A549 (cell line): Measurements from ENCODE around the gene ROR1. TPM values are rescaled to one million over a fixed set of nuclear protein-coding genes. Genes with fewer than 3 reads are reported as not detected.

ENCODE experiments used
- ATAC-seq, 2 experiments: fragments of 200-7000 bp in 1 of 2; fragments of >200 bp in 1 of 2; cut with Nextera tagmentation in 1 of 2; cut with Tn5 transposase in 1 of 2; 3 replicates each; pipeline versions ENCODE4 v1.8.0 to v1.9.1; 2018 to 2020; ENCODE audit warnings: mild to moderate bottlenecking in 1 of 2, moderate library complexity in 1 of 2
- CTCF ChIA-PET: fragments of 300-600 bp; sonication (Branson Sonifier 250); formaldehyde crosslinking; extraction: SDS; loops from one replicate; lab custom pipeline; 2021; ENCODE audit warnings: antibody characterized with exemption, inconsistent platforms; lab: Yijun Ruan, JAX
- POLR2A ChIA-PET: fragments of 350-600 bp; formaldehyde crosslinking; extraction: SDS; loops from one replicate; lab custom pipeline; 2021; ENCODE audit warnings: antibody characterized with exemption, inconsistent platforms; lab: Yijun Ruan, JAX
- DNase-seq, 2 experiments: peaks; one replicate each; pipeline versions ENCODE4 v3.0.0 to v3.0.0-alpha.2; 2011 to 2016; ENCODE audit warnings: low read depth in 1 of 2, low spot score in 1 of 2
- FAIRE-seq: peaks from 2 replicates; lab custom pipeline; 2011; peaks lifted over from hg19 to GRCh38; lab: Jason Lieb, UNC
- H3K27ac ChIP-seq, 2 experiments: fragments of >200 bp; sonication (Bioruptor Twin); formaldehyde crosslinking; 3 replicates each; pipeline ENCODE4 v1.5.1; 2016 to 2017
- H3K4me1 ChIP-seq: fragments of >200 bp; sonication (Bioruptor Twin); formaldehyde crosslinking; 3 replicates; pipeline ENCODE4 v1.6.1; 2016
- H3K4me2 ChIP-seq: fragments of >200 bp; sonication (Bioruptor Twin); formaldehyde crosslinking; 3 replicates; pipeline ENCODE4 v1.6.1; 2016
- H3K4me3 ChIP-seq: fragments of >200 bp; sonication (Bioruptor Twin); formaldehyde crosslinking; 3 replicates; pipeline ENCODE4 v1.5.1; 2016
- H3K9me3 ChIP-seq: fragments of >200 bp; sonication (Bioruptor Twin); formaldehyde crosslinking; 3 replicates; pipeline ENCODE4 v1.6.1; 2016
- BHLHE40 ChIP-seq: IDR thresholded peaks from 2 replicates; pipeline ENCODE4 v1.6.1; 2012; ENCODE audit warnings: low read depth, low read length, inconsistent platforms
- CBX8 ChIP-seq: fragments of 200-600 bp; sonication (generic); IDR thresholded peaks from 2 replicates; pipeline ENCODE4 v1.6.1; 2016
- CHD2 ChIP-seq: fragments of 150-350 bp; IDR thresholded peaks from 2 replicates; pipeline ENCODE4 v1.6.1; 2014; ENCODE audit warnings: low read length; ENCODE audit not compliant: partially characterized antibody
- E2F6 ChIP-seq: IDR thresholded peaks from 2 replicates; pipeline ENCODE4 v1.6.1; 2012; ENCODE audit warnings: low read depth, borderline replicate concordance
- HDAC2 ChIP-seq: fragments of 200-600 bp; sonication (generic); IDR thresholded peaks from 2 replicates; pipeline ENCODE4 v1.6.1; 2016
- HEYL ChIP-seq: fragments of 250-450 bp; sonication (Bioruptor Pico); IDR thresholded peaks from 2 replicates; pipeline ENCODE4 v1.8.0; 2021; ENCODE audit warnings: mild to moderate bottlenecking, moderate library complexity
- HOXA7 ChIP-seq: fragments of 250-450 bp; sonication (Bioruptor Pico); IDR thresholded peaks from 2 replicates; pipeline ENCODE4 v1.5.0; 2020; ENCODE audit warnings: mild to moderate bottlenecking, moderate library complexity
- HOXB13 ChIP-seq: fragments of 250-450 bp; sonication (Bioruptor Pico); IDR thresholded peaks from 2 replicates; pipeline ENCODE4 v1.5.0; 2020; ENCODE audit warnings: low read depth, mild to moderate bottlenecking, moderate library complexity
- MAZ ChIP-seq: fragments of 150-350 bp; IDR thresholded peaks from 2 replicates; pipeline ENCODE4 v1.6.1; 2014; ENCODE audit warnings: antibody characterized with exemption, low read depth, low read length, borderline replicate concordance
- NFE2L2 ChIP-seq: fragments of 150-350 bp; conservative IDR thresholded peaks from 2 replicates; pipeline ENCODE4 v1.6.1; 2014; ENCODE audit warnings: low read length
- NPAS2 ChIP-seq: fragments of 250-450 bp; sonication (Bioruptor Pico); IDR thresholded peaks from 2 replicates; pipeline ENCODE4 v1.8.0; 2022; ENCODE audit warnings: mild to moderate bottlenecking, moderate library complexity, borderline replicate concordance
- POLR2A ChIP-seq: IDR thresholded peaks from 2 replicates; pipeline ENCODE4 v1.6.1; 2012; ENCODE audit warnings: mild to moderate bottlenecking, low read length
- RAD21 ChIP-seq, 2 experiments: fragments of >200 bp in 1 of 2; sonication (Bioruptor Twin) in 1 of 2; formaldehyde crosslinking in 1 of 2; IDR thresholded peaks in 1 of 2; conservative IDR thresholded peaks in 1 of 2; 2 replicates in 1 of 2; 3 replicates in 1 of 2; pipeline ENCODE4 v1.6.1; 2012 to 2018; ENCODE audit warnings: inconsistent platforms in 1 of 2
- SMC3 ChIP-seq: fragments of >200 bp; sonication (Bioruptor Twin); formaldehyde crosslinking; IDR thresholded peaks from 3 replicates; pipeline ENCODE4 v1.6.1; 2018; ENCODE audit warnings: inconsistent platforms
- SREBF2 ChIP-seq: fragments of 450-650 bp; IDR thresholded peaks from 2 replicates; pipeline ENCODE4 v1.6.1; 2014; ENCODE audit warnings: mild to moderate bottlenecking, moderate library complexity
- TFCP2L1 ChIP-seq: fragments of 250-450 bp; sonication (Bioruptor Pico); IDR thresholded peaks from 2 replicates; pipeline ENCODE4 v1.5.0; 2021; ENCODE audit warnings: mild to moderate bottlenecking
- ZSCAN20 ChIP-seq: fragments of 250-450 bp; sonication (Bioruptor Pico); IDR thresholded peaks from 2 replicates; pipeline ENCODE4 v1.8.0; 2022; ENCODE audit warnings: mild to moderate bottlenecking, moderate library complexity
- WGBS: methylation state at CpG from one replicate; pipeline ENCODE4 v1.1.6; 2017; ENCODE audit errors: missing lambda C conversion rate; 5-methylcytosine and 5-hydroxymethylcytosine counted together
- polyA plus RNA-seq, 4 experiments: library from polyadenylated mRNA; depleted of rRNA in 3 of 4; stranded (reverse); fragments of >200 nt; fragmentation: RNase III in 1 of 4; extraction: RNeasy Plus Mini Kit Qiagen cat#74134 plus additional on column Dnase treatment in 1 of 4; gene quantifications; 2 replicates in 3 of 4; 3 replicates in 1 of 4; pipeline ENCODE4 v1.2.3, GENCODE V29; 2011 to 2017
- TF ChIP-seq, protein P1 (sequence below): fragments of 250-450 bp; sonication (Bioruptor Pico); IDR thresholded peaks from 2 replicates; pipeline ENCODE4 v1.5.0; 2021; ENCODE audit warnings: mild to moderate bottlenecking, moderate library complexity, borderline replicate concordance

ROR1 gene
- polyA plus RNA-seq, 2 of the 4 experiments (the other 2 are of a cell fraction), result 6.5 to 19.0 TPM

DNA sequence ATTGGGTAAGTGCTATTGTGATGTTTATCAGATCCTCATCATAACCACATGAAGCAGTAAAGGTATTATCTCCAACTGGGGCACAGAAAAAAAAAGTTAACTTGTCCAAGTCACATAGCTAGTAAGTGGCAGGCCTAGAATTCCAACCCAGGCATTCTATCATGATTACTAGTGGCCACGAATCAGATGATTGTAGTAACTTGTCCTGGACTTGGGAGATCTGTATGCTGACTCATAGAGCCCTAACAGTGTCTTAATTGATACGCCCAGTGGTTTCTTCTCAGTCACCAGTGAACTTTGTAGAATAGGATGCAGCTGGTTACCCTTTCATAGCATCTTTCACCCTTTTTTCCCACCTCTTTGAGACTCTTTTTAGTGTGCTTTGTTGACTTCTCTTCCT is 338.5 kb downstream of the ROR1 start:
- Histone ChIP-seq H3K27ac (no peak overlapping the region), H3K4me2 (no peak overlapping the region), H3K4me3 (no peak overlapping the region), H3K4me1 (no peaks in the 10 kb centered on the region), H3K9me3 (no peaks in the 10 kb centered on the region)
- TF ChIP-seq, protein P1, sequence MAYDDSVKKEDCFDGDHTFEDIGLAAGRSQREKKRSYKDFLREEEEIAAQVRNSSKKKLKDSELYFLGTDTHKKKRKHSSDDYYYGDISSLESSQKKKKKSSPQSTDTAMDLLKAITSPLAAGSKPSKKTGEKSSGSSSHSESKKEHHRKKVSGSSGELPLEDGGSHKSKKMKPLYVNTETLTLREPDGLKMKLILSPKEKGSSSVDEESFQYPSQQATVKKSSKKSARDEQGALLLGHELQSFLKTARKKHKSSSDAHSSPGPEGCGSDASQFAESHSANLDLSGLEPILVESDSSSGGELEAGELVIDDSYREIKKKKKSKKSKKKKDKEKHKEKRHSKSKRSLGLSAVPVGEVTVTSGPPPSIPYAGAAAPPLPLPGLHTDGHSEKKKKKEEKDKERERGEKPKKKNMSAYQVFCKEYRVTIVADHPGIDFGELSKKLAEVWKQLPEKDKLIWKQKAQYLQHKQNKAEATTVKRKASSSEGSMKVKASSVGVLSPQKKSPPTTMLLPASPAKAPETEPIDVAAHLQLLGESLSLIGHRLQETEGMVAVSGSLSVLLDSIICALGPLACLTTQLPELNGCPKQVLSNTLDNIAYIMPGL (CRISPR knock-in tag), result no peak
- TF ChIP-seq SREBF2 (no peak), NPAS2 (CRISPR knock-in tag) (no peak), SMC3 (no peak), E2F6 (no peak), BHLHE40 (no peak), HOXA7 (CRISPR knock-in tag) (no peak), HDAC2 (no peak), CHD2 (no peak), MAZ (no peak), NFE2L2 (no peak), RAD21 (conservative IDR thresholded peaks at IDR 0.05 in 1 of 2, IDR thresholded peaks at IDR 0.05 in 1 of 2) (no peak), HOXB13 (CRISPR knock-in tag) (no peak), HEYL (CRISPR knock-in tag) (no peak)
- CTCF ChIA-PET, result no interaction called here
- 67% methylated on average over 2 of the region's 2 CpGs for WGBS
- peak in 1 of 2 experiments; percentile 4 for DNase-seq
- POLR2A ChIA-PET, result no interaction called here
- no peak for FAIRE-seq
- no peak for ATAC-seq

DNA sequence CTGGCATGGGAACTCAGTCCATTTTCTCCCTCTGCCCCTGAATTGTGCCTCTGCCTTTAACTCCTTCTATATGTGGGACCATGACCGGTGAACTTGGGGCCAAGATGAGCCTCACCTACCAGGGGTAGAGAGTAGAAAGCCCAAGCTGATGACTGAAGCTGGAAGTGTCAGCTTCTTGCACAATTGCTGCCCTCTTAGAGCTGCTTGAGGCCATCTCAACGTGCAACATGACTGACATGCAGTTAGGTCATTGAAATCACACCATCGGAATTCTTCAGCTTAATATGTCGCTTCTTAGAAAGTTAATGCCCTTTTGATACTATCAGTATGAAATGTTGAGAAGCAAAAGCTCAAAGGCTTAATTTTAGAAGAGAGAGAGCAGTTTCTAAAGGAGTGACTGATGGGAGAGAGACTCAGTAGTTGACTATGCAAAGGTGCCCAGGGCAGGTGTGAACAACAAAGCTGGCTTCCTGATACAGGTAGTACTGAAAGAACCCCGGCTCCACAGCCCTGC is 340.3 kb downstream of the ROR1 start:
- no peak for DNase-seq
- FAIRE-seq, result no peak
- CTCF ChIA-PET, result no interaction called here
- no peak overlapping the region for H3K27ac ChIP-seq
- H3K4me1 ChIP-seq, result no peaks in the 10 kb centered on the region
- H3K4me2 ChIP-seq, result no peak overlapping the region
- 76% methylated on average over 5 of the region's 5 CpGs for WGBS
- no peak for ATAC-seq
- H3K9me3 ChIP-seq, result no peaks in the 10 kb centered on the region
- H3K4me3 ChIP-seq, result no peak overlapping the region
- no peak for TF ChIP-seq POLR2A
- TF ChIP-seq CHD2, result no peak
- no peak for TF ChIP-seq TFCP2L1 (CRISPR knock-in tag)
- TF ChIP-seq, all 56 proteins: peak for 0
- POLR2A ChIA-PET, result no interaction called here

DNA sequence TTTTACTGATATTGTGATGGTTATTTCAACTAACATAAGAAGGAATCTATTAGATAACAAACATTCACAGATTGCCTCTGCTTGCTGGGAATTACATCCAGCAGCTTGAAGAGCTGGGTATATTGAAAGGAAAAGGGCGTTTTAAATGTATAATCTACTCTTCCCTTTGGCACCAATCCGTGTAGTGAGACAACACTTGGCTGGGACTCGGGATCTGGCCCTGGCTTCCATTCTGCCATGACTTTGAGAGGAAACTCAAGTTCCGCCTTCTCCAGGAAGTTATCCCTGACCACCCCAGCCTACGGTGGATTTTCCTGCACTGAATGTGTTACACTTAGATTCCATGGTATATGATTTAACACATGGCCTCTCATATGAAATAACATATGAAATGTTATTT is 342.7 kb downstream of the ROR1 start:
- POLR2A ChIA-PET, result no interaction called here
- FAIRE-seq, result no peak
- H3K4me3 ChIP-seq, result no peak overlapping the region
- CTCF ChIA-PET, result no interaction called here
- TF ChIP-seq TFCP2L1 (CRISPR knock-in tag) (no peak), CBX8 (no peak), ZSCAN20 (CRISPR knock-in tag) (no peak)
- TF ChIP-seq, protein P1 (CRISPR knock-in tag), result no peak
- H3K27ac ChIP-seq, result no peak overlapping the region
- no peak for ATAC-seq
- 81% methylated on average over 5 of the region's 5 CpGs for WGBS
- H3K4me2 ChIP-seq, result no peak overlapping the region
- DNase-seq, result no peak
- H3K4me1 ChIP-seq, result no peaks in the 10 kb centered on the region
- no peaks in the 10 kb centered on the region for H3K9me3 ChIP-seq
